SHP77 treated with DMSO at 0.1 percent for 48 hours (cell line): Measurements from ENCODE around the gene FNDC3B.

Source experiments
- DNase-seq: peaks from one replicate; lab custom pipeline; 2025; lab: John Stamatoyannopoulos, UW

Gene FNDC3B

GRCh38 chr3:172313671-172314070, 274.3 kb downstream of the FNDC3B start:
- no peak for DNase-seq

GRCh38 chr3:172314591-172315160, 275.3 kb downstream of the FNDC3B start:
- no peak for DNase-seq

GRCh38 chr3:172315401-172316091, 276.2 kb downstream of the FNDC3B start:
- no peak for DNase-seq

DNA sequence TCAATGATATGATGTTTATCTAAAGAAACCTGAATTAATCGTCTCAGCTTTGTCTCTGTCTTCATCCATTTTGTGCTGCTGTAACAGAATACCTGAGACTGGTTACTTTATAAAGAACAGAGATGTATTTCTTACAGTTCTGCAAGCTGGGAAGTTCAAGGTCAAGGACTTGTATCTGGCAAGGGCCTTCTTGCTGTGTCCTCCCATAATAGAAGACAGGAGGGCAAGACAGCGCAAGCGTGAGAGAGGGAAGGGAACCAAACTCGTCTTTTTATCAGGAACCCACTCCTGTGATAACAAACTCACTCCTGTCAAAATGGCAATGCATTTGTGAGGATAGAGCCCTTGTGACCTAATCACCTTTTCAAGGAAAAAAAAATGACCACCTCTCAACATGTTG, 277.4 kb downstream of the FNDC3B start:
- DNase-seq, result no peak

DNA sequence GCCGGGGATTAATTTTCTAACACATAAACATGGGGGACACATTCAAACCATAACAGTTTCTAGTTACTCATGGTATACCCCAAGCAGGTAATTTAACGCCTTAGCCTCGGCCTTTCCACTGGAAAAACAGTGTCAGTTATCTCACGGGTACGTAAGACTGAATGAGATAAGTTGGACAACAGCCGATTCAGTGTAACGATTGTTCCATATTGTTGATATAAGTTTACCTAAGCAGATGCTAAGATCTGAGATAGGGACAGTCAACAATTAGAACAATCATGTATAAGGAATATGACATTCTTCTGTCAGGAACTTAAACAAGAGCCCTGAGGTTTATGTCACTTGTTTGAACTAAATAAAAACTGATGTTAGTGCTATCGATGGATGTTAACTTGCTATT, 278.1 kb downstream of the FNDC3B start:
- no peak for DNase-seq

- DNase-seq, result no peak
These were observed 278.6 kb downstream of the FNDC3B start for GRCh38 chr3:172317984-172318383.

DNA sequence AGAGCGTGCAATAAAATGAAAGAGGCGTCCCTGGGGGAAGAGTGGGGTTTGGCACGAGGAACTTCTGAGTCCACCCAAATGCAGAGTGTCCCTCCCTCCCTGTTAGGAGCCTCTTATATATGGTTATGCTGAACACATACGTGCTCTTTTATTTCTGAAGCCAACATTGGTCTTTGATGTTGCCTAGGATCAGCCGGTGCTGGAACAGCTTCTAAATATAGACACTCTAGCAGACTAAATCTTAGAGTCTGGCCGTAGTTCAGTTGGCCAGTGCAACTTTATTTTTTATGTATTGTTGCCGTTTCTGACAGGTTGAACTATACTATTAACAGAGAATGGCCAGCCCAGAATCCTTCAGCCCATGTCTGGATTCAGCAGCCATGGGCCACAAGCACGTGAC, 280.2 kb downstream of the FNDC3B start:
- no peak for DNase-seq

DNA sequence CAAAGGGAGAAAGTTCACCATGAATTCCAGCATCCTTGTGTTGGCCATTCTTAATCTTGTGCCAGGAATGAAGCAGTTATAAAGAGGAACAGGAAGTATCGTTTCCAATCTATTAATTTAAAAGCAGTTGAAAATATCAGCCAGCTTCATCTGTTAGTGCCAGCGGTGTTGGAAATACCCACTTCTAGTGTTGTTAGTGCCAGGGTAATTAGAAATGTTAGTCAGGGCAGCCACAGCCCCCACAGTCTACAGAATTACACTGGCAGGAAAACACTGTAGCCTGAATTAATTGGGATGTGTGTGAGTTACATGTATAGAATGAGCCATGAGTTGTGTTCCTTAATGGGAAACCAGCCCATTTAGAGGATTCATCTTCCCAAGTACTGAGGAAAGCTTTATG, 281.1 kb downstream of the FNDC3B start:
- no peak for DNase-seq

DNA sequence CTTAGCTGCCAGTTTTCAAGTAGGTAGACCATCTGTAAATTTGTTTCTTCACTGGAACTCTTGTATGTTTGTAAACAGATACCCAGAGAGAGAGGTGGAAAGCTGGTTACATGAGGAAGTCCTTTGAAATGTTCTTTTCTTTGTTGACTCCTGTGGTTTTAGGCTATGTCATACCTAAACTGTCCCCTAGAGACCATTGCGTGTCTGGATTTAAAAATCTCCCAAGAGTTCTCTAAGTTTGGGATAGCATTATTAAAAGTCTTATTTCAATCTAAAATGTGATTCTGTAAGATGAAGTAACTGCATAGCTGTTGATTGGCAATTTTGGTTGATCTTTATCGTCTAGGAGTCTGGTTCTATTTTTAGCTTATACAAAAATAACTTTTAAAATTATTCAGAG, 281.7 kb downstream of the FNDC3B start:
- no peak for DNase-seq

DNA sequence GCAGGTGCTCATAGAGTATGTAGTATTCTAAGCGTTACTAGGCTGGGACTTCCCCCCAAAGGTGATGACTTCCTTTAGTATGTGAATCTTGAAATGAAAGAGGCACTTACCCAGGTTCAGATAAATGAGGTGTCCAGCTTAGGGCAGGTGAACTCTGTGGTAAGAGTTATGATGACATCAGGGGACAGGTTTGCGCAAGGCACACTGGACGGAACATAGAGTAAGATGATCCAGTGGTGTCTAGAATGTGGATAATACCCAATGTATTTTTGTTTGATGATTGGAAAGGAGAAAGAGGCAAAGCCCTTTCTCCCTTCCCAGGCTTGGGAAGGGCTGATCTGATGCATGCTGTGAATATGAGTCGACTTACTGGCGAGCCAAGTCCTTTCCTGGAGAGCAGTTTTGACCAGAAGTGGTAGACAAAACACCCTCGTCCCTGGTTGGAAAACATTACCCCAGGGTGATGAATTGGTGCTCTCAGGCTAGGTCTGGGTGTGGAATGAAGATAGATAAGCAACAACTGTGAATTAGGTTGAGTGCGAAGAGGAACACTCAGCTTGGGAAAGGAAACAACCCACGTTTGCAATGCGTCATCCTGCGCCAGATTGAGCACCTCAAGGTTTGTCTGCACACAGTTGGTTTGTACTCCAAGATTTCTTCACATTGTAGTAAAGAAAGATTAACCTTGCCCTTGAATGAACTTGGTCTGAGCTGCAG, 284.7 kb downstream of the FNDC3B start:
- no peak for DNase-seq

GRCh38 chr3:172324611-172325203, 285.3 kb downstream of the FNDC3B start:
- DNase-seq, result no peak

GRCh38 chr3:172325461-172325860, 286.1 kb downstream of the FNDC3B start:
- no peak for DNase-seq

GRCh38 chr3:172326993-172327392, 287.6 kb downstream of the FNDC3B start:
- DNase-seq, result no peak

GRCh38 chr3:172328282-172328681, 288.9 kb downstream of the FNDC3B start:
- no peak for DNase-seq

DNA sequence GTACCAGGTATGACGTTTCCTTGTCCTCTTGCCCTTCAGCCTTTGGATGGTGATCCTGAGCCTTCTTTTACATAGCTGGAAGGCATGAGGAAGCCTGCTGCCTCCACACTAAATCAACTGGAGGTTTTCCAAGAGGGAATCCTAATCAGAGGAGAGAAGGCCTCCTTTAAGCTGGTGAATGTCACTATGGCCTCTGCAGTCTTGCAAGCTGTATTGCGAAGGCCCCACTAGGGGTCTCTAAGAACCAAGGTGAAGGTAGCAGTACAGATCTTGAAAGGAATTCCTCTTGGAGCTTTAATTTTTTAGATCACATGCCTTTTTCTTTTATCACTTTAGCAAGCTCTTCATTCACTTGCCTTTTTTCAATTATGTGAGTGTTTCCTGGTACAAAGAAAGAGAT, 289.7 kb downstream of the FNDC3B start:
- DNase-seq, result no peak

DNA sequence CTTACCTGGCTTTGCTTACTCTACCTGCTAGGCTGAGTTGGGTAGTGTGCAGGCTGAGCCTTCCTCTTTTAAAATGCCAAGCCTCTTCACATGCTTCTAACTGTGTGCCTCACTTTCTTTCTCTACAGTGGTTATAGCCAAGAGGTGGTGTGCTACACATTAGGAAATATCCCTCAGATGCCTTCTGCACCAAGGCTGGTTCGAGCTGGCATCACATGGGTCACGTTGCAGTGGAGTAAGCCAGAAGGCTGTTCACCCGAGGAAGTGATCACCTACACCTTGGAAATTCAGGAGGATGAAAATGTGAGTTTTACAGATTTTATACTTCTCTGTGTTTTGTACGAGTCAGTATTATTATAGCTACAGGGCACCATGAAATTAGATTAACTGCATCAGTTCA, 291.0 kb downstream of the FNDC3B start:
- DNase-seq, result no peak

DNA sequence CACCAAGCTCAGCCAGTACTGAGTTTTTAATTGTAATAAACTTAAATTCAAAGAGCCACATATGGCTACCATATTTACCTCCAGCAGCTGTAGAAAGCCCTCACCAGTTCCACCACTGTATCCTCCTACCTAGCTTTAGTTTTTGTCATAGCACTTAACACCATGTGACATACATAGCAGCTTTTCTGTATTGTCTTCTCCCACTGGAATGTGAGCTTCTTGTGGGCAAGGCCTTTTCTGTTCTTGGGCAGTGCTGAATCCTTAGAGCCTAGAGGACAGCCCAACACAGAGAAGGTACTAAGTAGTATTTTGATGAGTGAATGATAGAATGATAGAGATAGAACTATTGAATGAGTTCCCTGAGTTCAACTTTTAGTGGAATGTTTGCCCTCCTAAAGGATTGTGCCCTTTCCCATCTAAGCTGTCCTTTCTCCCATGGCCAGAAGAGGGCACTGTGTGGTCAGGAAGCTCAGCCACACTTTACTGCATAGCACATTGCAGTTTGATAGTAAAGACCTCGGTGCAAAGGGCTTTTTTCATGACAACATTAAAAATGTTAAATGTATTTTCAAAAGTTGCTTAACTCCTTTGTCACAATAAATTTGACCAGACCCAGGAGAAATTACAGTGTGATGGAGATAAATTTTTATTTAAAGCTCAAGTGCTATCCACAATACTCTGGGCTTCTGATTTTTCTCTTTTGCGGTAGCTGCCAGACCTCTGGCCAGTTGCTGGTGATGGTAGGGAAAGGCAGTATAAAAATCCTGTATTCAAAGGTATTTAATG, 293.1 kb downstream of the FNDC3B start:
- DNase-seq, result peak; percentile 3

DNA sequence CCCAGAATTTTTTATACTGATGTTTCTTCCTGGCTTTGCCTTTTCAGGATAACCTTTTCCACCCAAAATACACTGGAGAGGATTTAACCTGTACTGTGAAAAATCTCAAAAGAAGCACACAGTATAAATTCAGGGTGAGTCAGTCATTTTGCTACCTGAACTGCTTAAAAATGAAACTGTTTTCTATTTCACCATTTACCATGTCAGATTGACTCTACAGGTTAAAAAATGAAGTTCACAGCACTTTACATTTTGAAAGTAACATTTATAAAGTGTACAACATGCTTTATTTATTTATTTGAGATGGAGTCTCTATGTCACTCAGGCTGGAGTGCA, 293.6 kb downstream of the FNDC3B start:
- no peak for DNase-seq

GRCh38 chr3:172333692-172334457, 294.5 kb downstream of the FNDC3B start:
- no peak for DNase-seq

DNA sequence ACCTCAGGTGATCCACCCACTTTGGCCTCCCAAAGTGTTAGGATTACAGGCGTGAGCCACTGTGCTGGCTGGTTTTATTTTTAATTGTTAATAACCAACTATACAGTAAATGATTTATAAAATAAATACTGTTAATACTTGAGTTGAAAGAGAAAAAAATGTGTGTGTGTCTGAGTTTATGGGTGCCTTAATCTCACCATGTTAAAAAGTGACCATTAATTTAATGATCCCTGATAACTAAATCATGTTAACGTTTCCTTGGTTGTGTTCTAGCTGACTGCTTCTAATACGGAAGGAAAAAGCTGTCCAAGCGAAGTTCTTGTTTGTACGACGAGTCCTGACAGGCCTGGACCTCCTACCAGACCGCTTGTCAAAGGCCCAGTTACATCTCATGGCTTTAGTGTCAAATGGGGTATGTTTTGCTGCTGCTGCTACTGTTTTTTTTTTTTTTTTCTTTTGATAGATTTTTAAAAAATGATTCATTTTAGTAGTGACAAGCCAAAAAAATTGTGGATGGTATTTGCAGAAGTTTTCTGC, 295.4 kb downstream of the FNDC3B start:
- DNase-seq, result no peak

DNA sequence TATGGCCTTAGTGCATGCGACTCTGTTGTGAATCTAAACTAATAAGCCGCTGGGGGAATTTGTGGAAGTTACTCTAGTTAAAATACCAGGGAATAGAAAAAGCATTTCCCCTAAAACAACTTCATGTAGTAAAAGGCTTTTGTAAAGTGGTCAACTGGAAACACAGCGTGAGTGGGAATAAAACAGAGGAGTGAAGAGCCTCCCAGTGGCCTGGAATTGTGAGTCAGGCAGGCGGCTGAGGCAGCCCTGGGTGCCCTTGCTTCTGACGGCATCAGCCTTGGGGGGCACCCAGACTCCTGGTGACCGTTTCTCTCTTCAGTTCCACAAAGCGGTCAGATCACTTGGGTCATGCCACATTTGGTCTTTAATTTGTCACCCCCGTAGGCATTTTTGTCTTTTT, 300.5 kb downstream of the FNDC3B start:
- no peak for DNase-seq
